Stimulated activated naive CD4-positive, alpha-beta T cell (primary cell): ENCODE results near the gene WASF2.
"Not testable (repeated sequence)": the region's sequence is repeated elsewhere in the genome, so short reads cannot be mapped to it uniquely, and the experiment has no call there.

Experiments
- DNase-seq, 6 experiments: peaks; one replicate each; lab custom pipeline; 2025; lab: John Stamatoyannopoulos, UW

The WASF2 gene

GRCh38 chr1:27399251-27400025, 90.5 kb downstream of the WASF2 start:
- DNase-seq, result no peak

GRCh38 chr1:27398405-27399149, 91.4 kb downstream of the WASF2 start:
- DNase-seq, result no peak

GRCh38 chr1:27397749-27398148, 92.2 kb downstream of the WASF2 start:
- DNase-seq, result no peak

GRCh38 chr1:27397110-27397509, 92.9 kb downstream of the WASF2 start:
- DNase-seq, result no peak

- DNase-seq, result peak; percentile 75 to 88 (median 78)
Measured at GRCh38 chr1:27395441-27396195, 94.3 kb downstream of the WASF2 start.

GRCh38 chr1:27394925-27395324, 95.0 kb downstream of the WASF2 start:
- DNase-seq, result no peak

GRCh38 chr1:27394282-27394658, 95.7 kb downstream of the WASF2 start:
- DNase-seq, result no peak

GRCh38 chr1:27393641-27394281, 96.2 kb downstream of the WASF2 start:
- DNase-seq, result no peak

- peak in 1 of 6 experiments; percentile 11 for DNase-seq
Measured at GRCh38 chr1:27392778-27393635, 97.0 kb downstream of the WASF2 start.

GRCh38 chr1:27392096-27392777, 97.7 kb downstream of the WASF2 start, which contains the start of gene GPR3:
Gene GPR3, plus strand, starts transcription at chr1:27392622. Its CDS starts 1,177 bp downstream, at chr1:27393799.
- DNase-seq, result peak; percentile 85 to 93 (median 92)

- peak in 3 of 6 experiments; percentile 28 to 36 (median 28) for DNase-seq
Measured at GRCh38 chr1:27391511-27392095, 98.4 kb downstream of the WASF2 start.

GRCh38 chr1:27388337-27389005, 101.5 kb downstream of the WASF2 start:
- DNase-seq, result peak; percentile 30 to 78 (median 70)

GRCh38 chr1:27384797-27385196, 105.2 kb downstream of the WASF2 start:
- DNase-seq, result not testable (repeated sequence)

- DNase-seq, result no peak
Measured at GRCh38 chr1:27383661-27384060, 106.3 kb downstream of the WASF2 start.

- peak in 5 of 6 experiments; percentile 31 to 44 (median 41) for DNase-seq
Measured at GRCh38 chr1:27383039-27383605, 106.8 kb downstream of the WASF2 start, which contains the start of gene CD164L2. Gene CD164L2, minus strand, starts transcription at chr1:27383333. Its CDS starts 94 bp downstream, at chr1:27383239.

- no peak for DNase-seq
Measured at GRCh38 chr1:27381969-27382762, 107.8 kb downstream of the WASF2 start.

GRCh38 chr1:27380766-27381733, 108.9 kb downstream of the WASF2 start:
- DNase-seq, result no peak
